Stimulated activated CD4-positive, alpha-beta T cell treated with anti-CD3 and anti-CD28 coated beads, Interleukin-15, amount 100 ng/mL, for 1 hour (primary cell): ENCODE data around the gene FN3KRP.

ENCODE experiments used
- DNase-seq, 2 donors: peaks; one replicate each; pipeline ENCODE4 v3.0.0-alpha.2; 2020; ENCODE audit warnings: low read depth in 1 of 2, low spot score in 1 of 2

Gene FN3KRP

GRCh38 chr17:82776454-82776853 lies 59.9 kb downstream of the FN3KRP start:
- no peak for DNase-seq
